ENCODE data around the gene IRX4.

The IRX4 gene

GRCh38 chr5:1905108-1905507 is 22.4 kb upstream of the IRX4 start:
- Mint-ChIP-seq H3K36me3 (ENCODE audit: low read depth) (no peaks in the 10 kb centered on the region), H3K27ac (no peak overlapping the region), H3K9me3 (no peaks in the 10 kb centered on the region), H3K27me3 (ENCODE audit: low read depth) (peaks cover 7% of the 10 kb centered on the region), H3K4me3 (no peak overlapping the region), H3K4me1 (ENCODE audit: low read depth) (no peaks in the 10 kb centered on the region)

GRCh38 chr5:1901983-1902382 is 19.3 kb upstream of the IRX4 start:
- Mint-ChIP-seq H3K36me3 (ENCODE audit: low read depth) (no peaks in the 10 kb centered on the region), H3K27me3 (ENCODE audit: low read depth) (peaks cover 7% of the 10 kb centered on the region), H3K27ac (no peak overlapping the region), H3K4me3 (no peak overlapping the region), H3K4me1 (ENCODE audit: low read depth) (no peaks in the 10 kb centered on the region), H3K9me3 (no peaks in the 10 kb centered on the region)

- no peaks in the 10 kb centered on the region for H3K4me1 Mint-ChIP-seq (ENCODE audit: low read depth)
Observed at GRCh38 chr5:1901061-1901460, 18.3 kb upstream of the IRX4 start.

DNA sequence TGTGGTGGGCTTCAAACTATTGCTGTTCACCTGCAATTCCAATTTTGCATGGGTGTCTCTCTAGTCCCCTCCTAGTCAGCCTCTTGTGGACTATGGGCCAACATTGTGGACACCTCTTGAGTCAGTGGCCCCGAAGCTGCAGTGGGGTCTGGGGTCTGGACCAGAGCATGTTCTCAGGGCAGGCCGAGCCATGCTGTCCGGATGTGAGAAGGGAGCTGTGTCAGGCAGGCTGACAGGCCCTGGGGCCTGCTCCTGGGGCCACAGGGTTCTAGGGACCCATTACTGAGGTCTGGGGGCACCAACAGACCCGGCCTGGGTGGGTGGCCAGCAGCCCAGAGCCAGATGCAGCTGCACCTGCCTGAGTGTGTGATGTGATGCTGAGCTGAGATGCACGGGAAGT is 16.5 kb upstream of the IRX4 start:
- Mint-ChIP-seq H3K36me3 (ENCODE audit: low read depth) (no peaks in the 10 kb centered on the region), H3K9me3 (no peaks in the 10 kb centered on the region), H3K4me1 (ENCODE audit: low read depth) (no peaks in the 10 kb centered on the region), H3K4me3 (no peak overlapping the region), H3K27ac (no peak overlapping the region), H3K27me3 (ENCODE audit: low read depth) (peaks cover 7% of the 10 kb centered on the region)

More at GRCh38 chr5:1901061-1901460, 18.3 kb upstream of the IRX4 start:
- Mint-ChIP-seq H3K9me3 (no peaks in the 10 kb centered on the region), H3K4me3 (no peak overlapping the region), H3K36me3 (ENCODE audit: low read depth) (no peaks in the 10 kb centered on the region), H3K27ac (no peak overlapping the region), H3K27me3 (ENCODE audit: low read depth) (peaks cover 7% of the 10 kb centered on the region)

- Mint-ChIP-seq H3K4me3 (no peak overlapping the region), H3K27ac (no peak overlapping the region), H3K27me3 (ENCODE audit: low read depth) (no peaks in the 10 kb centered on the region), H3K9me3 (no peaks in the 10 kb centered on the region), H3K36me3 (ENCODE audit: low read depth) (no peaks in the 10 kb centered on the region), H3K4me1 (ENCODE audit: low read depth) (no peaks in the 10 kb centered on the region)
Observed at GRCh38 chr5:1897816-1898450, 15.2 kb upstream of the IRX4 start.

GRCh38 chr5:1897386-1897785 is 14.7 kb upstream of the IRX4 start:
- no peak overlapping the region for H3K27ac Mint-ChIP-seq
- H3K27me3 Mint-ChIP-seq (ENCODE audit: low read depth) = no peaks in the 10 kb centered on the region
- H3K9me3 Mint-ChIP-seq = no peaks in the 10 kb centered on the region
- H3K4me3 Mint-ChIP-seq = no peak overlapping the region
- H3K36me3 Mint-ChIP-seq (ENCODE audit: low read depth) = no peaks in the 10 kb centered on the region
- no peaks in the 10 kb centered on the region for H3K4me1 Mint-ChIP-seq (ENCODE audit: low read depth)

- no peak overlapping the region for H3K27ac Mint-ChIP-seq
- no peaks in the 10 kb centered on the region for H3K4me1 Mint-ChIP-seq (ENCODE audit: low read depth)
- no peaks in the 10 kb centered on the region for H3K9me3 Mint-ChIP-seq
- H3K36me3 Mint-ChIP-seq (ENCODE audit: low read depth) = no peaks in the 10 kb centered on the region
- no peaks in the 10 kb centered on the region for H3K27me3 Mint-ChIP-seq (ENCODE audit: low read depth)
- no peak overlapping the region for H3K4me3 Mint-ChIP-seq
Observed at GRCh38 chr5:1896602-1897376, 14.1 kb upstream of the IRX4 start.

GRCh38 chr5:1895739-1896420 is 13.2 kb upstream of the IRX4 start:
- no peaks in the 10 kb centered on the region for H3K36me3 Mint-ChIP-seq (ENCODE audit: low read depth)
- H3K27ac Mint-ChIP-seq = no peak overlapping the region
- H3K9me3 Mint-ChIP-seq = no peaks in the 10 kb centered on the region
- H3K27me3 Mint-ChIP-seq (ENCODE audit: low read depth) = no peaks in the 10 kb centered on the region
- no peak overlapping the region for H3K4me3 Mint-ChIP-seq
- no peaks in the 10 kb centered on the region for H3K4me1 Mint-ChIP-seq (ENCODE audit: low read depth)

- no peaks in the 10 kb centered on the region for H3K4me1 Mint-ChIP-seq (ENCODE audit: low read depth)
- no peaks in the 10 kb centered on the region for H3K27me3 Mint-ChIP-seq (ENCODE audit: low read depth)
- no peaks in the 10 kb centered on the region for H3K9me3 Mint-ChIP-seq
- no peaks in the 10 kb centered on the region for H3K36me3 Mint-ChIP-seq (ENCODE audit: low read depth)
- H3K4me3 Mint-ChIP-seq = no peak overlapping the region
- no peak overlapping the region for H3K27ac Mint-ChIP-seq
Observed at GRCh38 chr5:1894243-1894642, 11.5 kb upstream of the IRX4 start.

DNA sequence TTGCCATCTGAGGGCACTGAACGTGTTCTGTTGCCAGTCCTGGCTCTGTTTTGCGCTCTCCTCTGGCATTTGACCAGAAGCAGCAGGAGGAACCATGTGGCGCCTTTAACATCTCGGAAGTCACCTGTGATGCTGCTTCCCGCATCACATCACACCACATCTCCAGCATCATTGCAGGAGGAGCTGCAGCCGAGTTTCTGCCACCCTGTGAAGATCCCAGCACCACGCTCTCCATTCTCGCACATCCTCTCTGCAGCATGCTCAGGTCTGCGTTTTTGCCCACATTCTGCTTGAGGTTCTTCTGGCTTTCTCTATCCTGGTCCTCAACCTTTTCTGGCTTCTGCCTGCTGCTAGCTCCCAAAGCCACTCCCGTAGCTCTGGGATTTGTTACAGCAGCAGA is 11.0 kb upstream of the IRX4 start:
- Mint-ChIP-seq H3K4me1 (ENCODE audit: low read depth) (no peaks in the 10 kb centered on the region), H3K9me3 (no peaks in the 10 kb centered on the region), H3K27me3 (ENCODE audit: low read depth) (peaks cover 5% of the 10 kb centered on the region), H3K4me3 (no peak overlapping the region), H3K36me3 (ENCODE audit: low read depth) (no peaks in the 10 kb centered on the region), H3K27ac (no peak overlapping the region)

DNA sequence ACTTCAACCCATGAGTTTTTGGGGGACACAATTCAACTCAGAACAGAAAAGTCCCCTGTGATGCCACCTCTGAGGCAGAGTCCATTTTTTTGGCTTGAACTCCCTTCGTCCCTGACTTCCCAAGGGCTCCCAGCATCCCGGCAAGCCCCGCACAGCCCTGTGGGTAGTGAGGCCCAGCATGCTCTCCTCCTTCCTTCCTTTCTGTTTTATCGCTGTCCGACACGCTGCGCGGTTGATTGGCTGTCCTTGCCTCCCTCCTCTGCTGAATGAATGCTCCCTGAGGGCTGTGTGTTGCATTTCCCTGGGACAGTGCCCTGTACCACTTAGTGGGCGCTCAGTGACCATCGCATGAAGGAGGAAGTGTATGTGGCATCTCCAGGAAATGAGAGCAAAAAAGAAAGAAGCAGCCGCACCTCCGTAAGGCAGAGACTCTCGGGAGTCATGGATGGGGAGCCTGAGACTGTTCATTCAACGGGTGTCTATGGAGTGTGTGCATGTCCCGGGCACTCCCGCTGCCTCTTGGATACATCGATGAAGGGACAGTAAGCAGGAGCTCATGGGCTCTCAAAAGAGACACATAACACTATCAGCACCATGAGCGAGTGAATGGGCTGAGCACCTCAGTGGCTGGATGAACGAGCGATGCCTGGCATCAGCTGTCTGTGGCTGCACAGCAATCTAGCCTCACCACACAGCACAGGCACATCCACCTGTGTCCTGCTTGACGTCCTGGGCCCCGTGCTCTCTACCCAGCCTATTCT is 10.1 kb upstream of the IRX4 start:
- no peaks in the 10 kb centered on the region for H3K36me3 Mint-ChIP-seq (ENCODE audit: low read depth)
- no peaks in the 10 kb centered on the region for H3K9me3 Mint-ChIP-seq
- peaks cover 10% of the 10 kb centered on the region for H3K27me3 Mint-ChIP-seq (ENCODE audit: low read depth)
- H3K4me3 Mint-ChIP-seq = no peak overlapping the region
- H3K27ac Mint-ChIP-seq = no peak overlapping the region
- no peaks in the 10 kb centered on the region for H3K4me1 Mint-ChIP-seq (ENCODE audit: low read depth)

- Mint-ChIP-seq H3K9me3 (no peaks in the 10 kb centered on the region), H3K27me3 (ENCODE audit: low read depth) (peaks cover 10% of the 10 kb centered on the region), H3K36me3 (ENCODE audit: low read depth) (no peaks in the 10 kb centered on the region), H3K4me1 (ENCODE audit: low read depth) (no peaks in the 10 kb centered on the region), H3K4me3 (no peak overlapping the region), H3K27ac (no peak overlapping the region)
Observed at GRCh38 chr5:1892211-1892610, 9.5 kb upstream of the IRX4 start.

DNA sequence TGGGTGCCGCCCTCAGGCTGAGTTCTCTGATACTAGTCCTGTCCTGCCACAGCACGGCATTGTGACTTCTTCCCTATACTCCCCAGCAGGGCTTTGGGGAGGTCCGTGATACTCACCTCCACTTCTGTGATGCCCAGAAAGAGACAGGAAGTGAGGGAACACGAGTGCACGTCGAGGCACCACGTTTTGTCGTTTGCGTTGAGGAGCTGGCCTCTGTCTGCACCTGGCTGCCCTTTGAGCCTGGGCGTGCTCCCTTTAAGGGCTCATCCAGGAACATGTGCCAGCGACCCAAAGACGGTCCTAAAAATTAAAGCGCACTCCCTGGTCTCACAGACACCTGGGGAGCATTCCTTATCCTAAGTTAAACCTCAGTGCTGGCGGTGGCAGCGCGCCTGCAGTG is 8.7 kb upstream of the IRX4 start:
- no peak overlapping the region for H3K4me3 Mint-ChIP-seq
- H3K27me3 Mint-ChIP-seq (ENCODE audit: low read depth) = peaks cover 10% of the 10 kb centered on the region
- H3K27ac Mint-ChIP-seq = no peak overlapping the region
- no peaks in the 10 kb centered on the region for H3K9me3 Mint-ChIP-seq
- H3K4me1 Mint-ChIP-seq (ENCODE audit: low read depth) = no peaks in the 10 kb centered on the region
- H3K36me3 Mint-ChIP-seq (ENCODE audit: low read depth) = no peaks in the 10 kb centered on the region

DNA sequence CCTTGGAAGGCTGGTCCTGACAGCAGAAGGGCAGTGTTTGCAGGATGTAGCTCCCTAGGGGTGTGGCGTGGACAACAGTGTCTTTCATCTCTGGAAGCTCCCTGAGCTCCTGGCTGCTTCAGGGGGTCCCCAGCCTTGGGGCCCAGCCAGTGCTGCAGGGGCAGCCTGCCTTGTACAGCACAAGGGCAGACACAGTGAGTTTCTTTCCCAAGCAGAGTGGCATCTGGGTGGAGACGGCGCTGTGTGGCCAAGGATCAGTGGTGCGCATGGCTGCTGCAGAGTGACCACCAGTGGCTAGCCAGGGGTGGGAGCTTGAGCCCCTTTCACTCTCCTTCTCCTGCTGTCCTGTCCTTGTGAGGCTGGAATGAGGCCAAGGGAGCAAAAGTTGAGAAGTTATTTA is 7.6 kb upstream of the IRX4 start:
- no peaks in the 10 kb centered on the region for H3K36me3 Mint-ChIP-seq (ENCODE audit: low read depth)
- H3K4me3 Mint-ChIP-seq = no peak overlapping the region
- no peak overlapping the region for H3K27ac Mint-ChIP-seq
- H3K9me3 Mint-ChIP-seq = no peaks in the 10 kb centered on the region
- H3K27me3 Mint-ChIP-seq (ENCODE audit: low read depth) = peaks cover 16% of the 10 kb centered on the region
- no peaks in the 10 kb centered on the region for H3K4me1 Mint-ChIP-seq (ENCODE audit: low read depth)

Data from T-helper 1 cell treated with Interleukin-12 subunit alpha and Interleukin-12 subunit beta and Interleukin-4 antibody, amounts not matched to agents 30 μg/mL and 1 μg/mL, for 36 hours (primary cell).